ELR (cell line): ENCODE measurements around the gene CALB2.

Source experiments
- DNase-seq: peaks from one replicate; pipeline ENCODE4 v3.0.0-alpha.2; 2015; ENCODE audit warnings: low read depth

Gene CALB2

DNA sequence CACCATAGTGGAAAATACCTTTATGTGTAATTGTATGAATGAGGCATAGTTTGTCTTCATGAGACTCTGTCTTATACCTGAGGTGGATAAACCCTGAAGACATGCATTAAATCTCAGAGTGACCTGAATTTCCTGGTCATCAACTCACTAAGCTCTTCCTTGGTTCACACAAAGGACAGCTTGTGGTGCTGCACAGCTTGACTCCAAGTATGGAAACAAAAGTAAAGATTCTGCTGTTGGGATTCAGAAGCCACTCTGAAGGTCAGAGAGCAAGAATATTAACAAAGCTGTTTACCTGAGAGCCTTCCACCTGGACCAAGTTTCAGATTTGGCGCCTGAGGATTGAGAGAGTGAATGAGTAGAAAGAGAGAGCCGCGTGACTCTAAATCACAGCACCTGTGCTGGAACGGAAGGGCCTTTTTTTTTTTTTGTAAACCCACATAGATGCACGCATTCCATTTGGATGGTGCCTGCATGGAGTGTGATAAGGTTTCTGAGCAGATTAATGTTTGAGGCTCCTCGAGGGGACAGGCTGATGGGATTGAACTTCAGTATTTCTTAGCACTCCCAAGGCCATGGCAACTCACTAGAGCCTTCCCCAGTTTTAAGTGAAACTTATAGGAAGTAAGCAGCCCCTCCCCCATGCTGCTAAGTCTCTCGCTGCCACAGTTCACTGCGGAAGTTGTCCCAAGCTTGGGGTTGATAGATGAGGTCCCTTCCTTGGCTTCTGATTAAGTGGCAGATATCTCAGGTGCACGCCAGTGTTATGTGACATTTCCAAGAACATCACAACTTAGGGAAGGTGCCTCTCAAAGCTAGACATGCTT is 28.7 kb downstream of the CALB2 start:
- no peak for DNase-seq

- DNase-seq, result no peak
Measured at GRCh38 chr16:71389330-71389729, 30.8 kb downstream of the CALB2 start.

- no peak for DNase-seq
Measured at GRCh38 chr16:71396594-71396993, 38.1 kb downstream of the CALB2 start.

DNA sequence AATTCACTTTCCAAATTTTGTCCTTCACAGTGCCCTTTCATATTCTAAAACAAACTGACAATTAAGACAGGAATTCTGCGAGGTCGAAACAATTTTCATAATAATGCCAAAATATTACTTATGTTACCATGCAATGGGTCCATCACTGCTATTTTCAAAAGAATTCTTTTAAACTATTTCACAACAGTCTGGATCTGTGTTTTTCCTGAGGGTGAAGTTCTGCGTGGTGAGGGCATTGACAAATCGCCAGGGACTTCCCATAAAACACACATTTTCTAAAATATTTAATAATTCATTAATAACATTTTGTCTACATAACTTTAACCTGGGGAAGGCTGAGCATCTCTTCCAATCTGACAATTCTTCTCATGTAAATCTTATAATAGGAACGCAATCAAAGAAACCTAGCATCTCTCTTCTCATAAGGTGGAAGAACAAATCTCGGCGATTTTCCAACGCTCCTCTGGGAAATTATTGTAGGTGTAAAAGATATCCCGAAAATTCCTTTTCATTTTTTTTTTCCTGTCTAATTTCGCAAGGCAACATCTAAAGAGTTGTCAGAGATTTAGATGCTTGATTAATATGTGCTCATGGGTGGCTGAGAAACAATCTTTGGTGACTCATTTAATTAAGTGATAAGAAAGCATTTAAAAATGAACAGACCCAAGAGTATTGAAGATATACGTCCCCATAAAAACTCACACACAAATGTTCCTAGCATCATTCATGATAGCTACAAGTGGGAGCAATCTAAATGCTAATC is 41.5 kb downstream of the CALB2 start:
- no peak for DNase-seq

DNA sequence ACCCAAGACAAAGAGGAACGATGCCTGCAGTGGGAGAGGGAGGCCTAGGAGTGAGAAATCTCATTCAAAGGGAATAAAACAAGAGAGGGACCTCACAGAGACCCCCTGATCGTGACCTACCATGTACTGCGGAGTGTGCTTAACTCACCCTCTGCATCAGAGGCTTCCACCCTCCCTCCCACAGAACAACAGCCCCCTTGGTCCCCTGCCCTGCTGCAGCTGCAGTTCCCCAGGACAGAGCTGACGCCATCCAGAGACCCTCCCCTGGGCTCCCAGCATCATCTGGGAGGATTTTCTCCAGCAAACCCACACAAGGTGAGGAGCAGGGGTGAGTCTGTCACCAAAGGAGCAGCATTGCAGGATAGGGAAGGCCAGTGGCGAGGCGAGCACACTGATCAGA is 43.5 kb downstream of the CALB2 start:
- no peak for DNase-seq

DNA sequence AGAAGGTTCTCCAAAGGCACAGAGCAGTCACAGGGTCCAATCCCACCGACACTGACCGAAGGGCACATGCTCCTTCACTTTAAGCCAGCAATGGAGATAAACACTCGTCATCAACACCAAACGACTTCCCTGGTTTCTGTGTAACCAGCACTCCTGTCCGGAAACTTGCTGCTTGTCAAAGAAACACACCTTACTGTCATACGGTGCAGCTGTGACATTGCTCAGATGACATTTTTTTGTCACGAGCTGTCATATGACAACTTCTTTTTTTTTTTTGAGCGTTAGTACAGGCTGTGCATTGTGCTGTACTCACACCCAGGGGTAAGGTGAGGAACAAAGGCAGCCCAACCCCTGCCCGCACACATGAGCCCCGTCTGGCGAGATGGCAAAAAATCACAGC is 44.2 kb downstream of the CALB2 start:
- no peak for DNase-seq

DNA sequence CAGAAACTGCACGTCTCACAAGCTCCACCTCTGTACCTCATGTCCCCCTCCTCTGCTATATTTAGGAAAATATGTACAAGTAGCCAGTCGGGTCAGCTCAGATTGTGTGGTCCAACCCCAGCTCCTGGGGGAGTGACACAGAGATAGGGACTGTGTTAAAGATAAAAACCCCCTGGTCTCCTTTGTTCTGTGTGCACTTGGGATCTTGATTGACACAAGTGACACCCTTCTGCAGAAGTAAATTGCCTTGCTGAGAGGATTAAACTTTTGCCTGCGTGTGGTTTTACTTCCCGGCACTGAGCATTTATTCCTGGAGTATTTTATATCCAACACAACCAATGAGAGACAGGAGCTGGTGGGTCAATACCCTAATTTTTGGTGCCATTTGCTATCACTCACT is 45.8 kb downstream of the CALB2 start:
- DNase-seq, result no peak

GRCh38 chr16:71406316-71406715 is 47.8 kb downstream of the CALB2 start:
- no peak for DNase-seq

- no peak for DNase-seq
Measured at GRCh38 chr16:71406724-71407123, 48.2 kb downstream of the CALB2 start.

DNA sequence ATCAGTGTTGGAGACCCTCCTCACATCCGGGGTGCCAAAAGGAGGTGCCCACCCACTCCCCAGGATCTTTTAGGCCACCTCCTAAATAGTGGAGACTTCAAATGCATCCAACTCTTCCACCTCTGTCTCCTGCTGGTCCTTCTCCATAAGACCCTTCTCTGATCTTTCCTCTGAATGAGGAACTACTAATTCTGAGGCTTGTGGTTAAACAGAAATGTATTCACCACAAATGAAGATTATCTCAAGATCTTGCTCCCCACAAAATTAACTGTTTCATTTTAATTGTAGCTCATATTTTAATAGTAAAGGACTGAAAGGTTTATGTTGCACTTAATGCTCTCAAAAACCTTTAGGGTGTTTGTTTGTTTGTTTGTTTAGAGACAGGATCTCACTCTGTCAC is 49.2 kb downstream of the CALB2 start:
- DNase-seq, result no peak

- DNase-seq, result no peak
Measured at GRCh38 chr16:71408536-71408935, 50.0 kb downstream of the CALB2 start.

DNA sequence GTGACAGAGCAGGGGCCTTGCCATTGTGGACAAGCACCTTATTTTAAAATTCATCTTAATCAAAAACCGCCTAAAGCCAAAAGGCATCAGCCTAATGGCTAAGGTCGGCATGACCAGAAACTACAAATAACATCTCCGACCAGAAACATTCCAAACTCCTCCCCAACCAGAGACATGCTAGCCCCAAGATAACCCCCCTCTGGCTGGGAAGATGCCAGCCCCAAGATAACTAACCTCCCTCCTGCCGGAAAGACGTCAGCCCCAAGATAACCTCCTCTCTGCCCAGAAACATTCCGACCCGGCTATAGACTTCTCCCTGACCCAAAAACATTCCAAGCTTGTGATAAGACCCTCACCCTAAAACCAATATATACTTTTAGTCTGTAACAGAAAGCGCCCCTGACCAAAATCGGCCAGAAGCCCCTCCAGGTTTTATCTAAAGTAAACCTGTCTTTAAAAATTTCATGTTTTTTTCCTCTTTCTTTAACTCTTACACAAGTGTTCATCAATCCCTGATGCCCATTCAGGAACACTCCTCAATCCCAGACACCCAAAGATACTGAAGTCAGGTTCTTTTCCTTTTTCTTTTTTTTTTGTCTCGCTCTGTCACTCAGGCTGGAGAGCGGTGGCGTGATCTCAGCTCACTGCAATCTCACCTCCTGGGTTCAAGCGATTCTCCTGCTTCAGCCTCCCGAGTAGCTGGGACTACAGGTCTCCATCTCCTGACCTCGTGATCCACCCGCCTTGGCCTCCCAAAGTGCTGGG is 50.7 kb downstream of the CALB2 start:
- no peak for DNase-seq

DNA sequence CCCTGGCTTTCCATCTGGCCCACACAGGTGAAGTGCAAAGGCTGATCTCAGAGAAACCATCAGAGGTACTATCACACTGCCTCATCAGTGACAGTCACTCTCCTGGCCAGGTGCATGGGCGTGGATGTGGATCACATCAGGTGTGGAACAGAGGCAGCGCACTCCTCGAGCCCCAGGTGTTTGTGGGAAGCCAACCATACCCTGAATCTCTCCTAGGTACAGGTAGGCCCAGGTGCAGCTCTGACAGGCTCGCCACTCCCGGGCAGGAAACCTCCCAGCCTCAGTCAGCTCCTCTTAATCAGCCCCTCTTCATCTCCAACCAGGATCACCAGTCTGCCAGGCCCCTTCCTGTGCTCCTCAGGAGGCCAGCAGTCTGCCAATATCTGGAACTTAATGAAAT is 51.6 kb downstream of the CALB2 start:
- DNase-seq, result no peak

DNA sequence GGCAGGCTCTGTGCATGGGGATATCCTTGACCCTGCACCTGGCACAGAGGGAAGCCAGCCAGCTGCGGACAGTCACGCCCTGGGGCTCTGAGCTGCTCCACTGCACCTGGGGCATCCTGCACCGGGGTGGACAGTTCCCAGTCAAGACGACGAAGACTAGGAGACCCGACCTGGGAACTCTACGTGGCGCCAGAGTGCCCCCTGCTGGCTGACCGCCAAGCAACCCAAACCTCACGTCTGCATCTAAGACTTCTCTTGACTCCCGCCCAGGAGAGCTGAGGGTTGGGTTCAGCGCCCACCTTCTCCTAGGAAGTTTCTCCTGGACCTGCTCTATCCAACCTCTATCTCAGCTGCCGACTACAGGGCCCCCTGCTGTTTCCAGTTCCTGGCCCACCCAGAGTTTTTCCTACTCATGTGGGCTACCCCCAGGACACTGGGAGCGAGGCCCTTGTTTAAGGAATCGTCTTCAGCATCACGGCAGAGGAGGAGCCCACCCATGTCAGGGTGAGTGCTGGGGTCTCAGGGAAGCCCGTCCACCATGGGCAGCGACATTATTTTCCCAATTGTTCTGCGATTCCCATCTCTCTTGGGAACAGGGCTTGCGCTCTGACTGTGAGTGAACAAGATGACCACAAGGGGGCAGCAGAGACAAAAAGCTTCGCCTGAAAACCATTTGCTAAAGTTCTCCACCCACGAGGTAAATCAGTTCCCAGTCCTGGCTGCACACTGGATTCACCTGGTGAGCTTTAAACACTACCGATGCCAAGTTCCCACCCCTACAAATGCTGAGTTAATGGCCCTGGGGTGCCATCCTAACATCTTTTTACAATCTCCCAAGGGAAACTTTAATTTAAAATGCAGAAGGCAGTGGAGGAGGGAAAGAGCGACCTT is 54.0 kb downstream of the CALB2 start:
- DNase-seq, result peak; percentile 77

- no peak for DNase-seq
Measured at GRCh38 chr16:71413341-71413740, 54.8 kb downstream of the CALB2 start.

- no peak for DNase-seq
Measured at GRCh38 chr16:71414038-71414437, 55.5 kb downstream of the CALB2 start.

DNA sequence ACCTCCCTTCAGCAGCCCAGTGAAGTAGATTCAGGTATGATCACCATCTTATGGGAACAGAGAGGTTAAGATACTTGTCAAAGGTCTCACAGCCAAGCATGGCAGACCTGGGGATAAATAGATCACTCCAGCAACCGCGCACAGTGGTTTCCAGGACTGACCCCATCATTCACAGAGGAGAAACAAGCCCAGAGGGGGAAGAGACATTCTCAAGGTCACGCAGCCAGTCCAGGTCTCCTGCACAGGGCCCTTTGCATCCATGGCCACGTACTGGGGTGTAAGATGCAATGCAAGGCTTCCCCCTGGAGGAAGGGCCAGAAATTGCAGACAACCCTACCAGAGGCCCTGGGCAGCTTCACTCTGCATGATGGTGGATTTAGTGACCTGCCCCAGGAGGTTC is 63.4 kb downstream of the CALB2 start:
- DNase-seq, result peak; percentile 37

GRCh38 chr16:71423016-71423415 is 64.5 kb downstream of the CALB2 start:
- no peak for DNase-seq

DNA sequence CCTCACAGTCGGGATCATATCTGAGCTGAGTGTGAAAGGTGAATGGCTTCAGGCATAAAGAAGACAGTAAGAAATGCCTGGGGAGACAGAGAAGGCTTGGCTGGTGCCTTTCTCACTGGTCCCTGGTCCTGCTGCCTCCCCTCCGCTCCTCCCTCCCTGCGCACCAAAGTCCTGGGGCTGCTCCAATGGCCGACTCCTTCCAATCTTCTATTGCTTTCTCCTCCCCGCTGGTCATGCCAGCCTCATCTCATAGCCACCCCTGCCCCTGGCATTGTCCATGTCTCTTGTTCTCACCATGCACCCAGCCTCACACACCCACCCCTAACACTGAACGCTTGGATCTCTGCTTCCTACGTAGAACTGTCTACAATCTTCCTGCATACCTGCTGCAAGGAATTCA is 65.3 kb downstream of the CALB2 start:
- no peak for DNase-seq

- DNase-seq, result no peak
Measured at GRCh38 chr16:71424626-71425025, 66.1 kb downstream of the CALB2 start.

GRCh38 chr16:71425746-71426068 is 67.2 kb downstream of the CALB2 start:
- DNase-seq, result no peak
